GM18505 (cell line): ENCODE results near the gene CTLA4.
A peak's percentile ranks its signal among the peaks of the same experiment; 100 is the strongest.

Experiments used
- ATAC-seq: cut with Tn5 transposase; IDR thresholded peaks from one replicate; pipeline ENCODE4 v1.9.1; 2021; ENCODE audit not compliant: unreplicated experiment
- POLR2A ChIP-seq: IDR thresholded peaks from 4 replicates; pipeline ENCODE4 v1.6.1; 2011; ENCODE audit warnings: borderline replicate concordance; ENCODE audit not compliant: insufficient read depth, insufficient read length; ENCODE audit errors: extremely low read depth

CTLA4 gene

GRCh38 chr2:203867561-203868200 is at the start of gene CTLA4:
Gene CTLA4, plus strand, starts transcription at chr2:203867771. Its CDS starts 172 bp downstream, at chr2:203867943.
- no peak for TF ChIP-seq POLR2A
- ATAC-seq = no peak

- TF ChIP-seq POLR2A = no peak
Measured at GRCh38 chr2:203818656-203819055, 48.9 kb upstream of the CTLA4 start.

GRCh38 chr2:203819434-203820133 is 48.0 kb upstream of the CTLA4 start:
- no peak for TF ChIP-seq POLR2A
- no peak for ATAC-seq

More at GRCh38 chr2:203818656-203819055, 48.9 kb upstream of the CTLA4 start:
- no peak for ATAC-seq

GRCh38 chr2:203820969-203821368 is 46.6 kb upstream of the CTLA4 start:
- TF ChIP-seq POLR2A = no peak
- peak; percentile 83 for ATAC-seq

- ATAC-seq = no peak
- TF ChIP-seq POLR2A = no peak
Measured at GRCh38 chr2:203822240-203822639, 45.3 kb upstream of the CTLA4 start.

- ATAC-seq = no peak
- TF ChIP-seq POLR2A = no peak
Measured at GRCh38 chr2:203823173-203823572, 44.4 kb upstream of the CTLA4 start.

- ATAC-seq = no peak
- no peak for TF ChIP-seq POLR2A
Measured at GRCh38 chr2:203824057-203824456, 43.5 kb upstream of the CTLA4 start.

GRCh38 chr2:203824603-203825002 is 43.0 kb upstream of the CTLA4 start:
- TF ChIP-seq POLR2A = no peak
- no peak for ATAC-seq

GRCh38 chr2:203826704-203827103 is 40.9 kb upstream of the CTLA4 start:
- ATAC-seq = no peak
- no peak for TF ChIP-seq POLR2A

- TF ChIP-seq POLR2A = no peak
- ATAC-seq = no peak
Measured at GRCh38 chr2:203830304-203831055, 37.1 kb upstream of the CTLA4 start.

- no peak for TF ChIP-seq POLR2A
- no peak for ATAC-seq
Measured at GRCh38 chr2:203835420-203835819, 32.2 kb upstream of the CTLA4 start.

GRCh38 chr2:203835892-203836800 is 31.4 kb upstream of the CTLA4 start:
- no peak for TF ChIP-seq POLR2A
- no peak for ATAC-seq
